Left ventricle myocardium inferior (tissue), 1 donor: ENCODE measurements around the gene SETD7. TPM values are rescaled to one million over a fixed set of nuclear protein-coding genes. Genes with fewer than 3 reads are reported as not detected.

ENCODE experiments used
- DNase-seq: peaks from one replicate; pipeline ENCODE4 v3.0.0-alpha.2; 2020
- H3K27ac ChIP-seq: fragments of 200-600 bp; replicated peaks from 2 replicates; pipeline ENCODE4 v1.8.0; 2021
- H3K27me3 ChIP-seq: fragments of 200-600 bp; 2 replicates; pipeline ENCODE4 v1.8.0; 2021; ENCODE audit warnings: low read depth
- H3K36me3 ChIP-seq: fragments of 200-600 bp; 2 replicates; pipeline ENCODE4 v1.8.0; 2021
- H3K4me1 ChIP-seq: fragments of 200-600 bp; 2 replicates; pipeline ENCODE4 v1.8.0; 2021
- H3K4me3 ChIP-seq: fragments of 200-600 bp; 2 replicates; pipeline ENCODE4 v1.8.0; 2021; ENCODE audit warnings: mild to moderate bottlenecking, moderate library complexity
- H3K9me3 ChIP-seq: fragments of 200-600 bp; replicated peaks from 2 replicates; pipeline ENCODE4 v1.8.0; 2021
- CTCF ChIP-seq: fragments of 200-600 bp; IDR thresholded peaks from 2 replicates; pipeline ENCODE4 v1.8.0; 2021; ENCODE audit warnings: antibody characterized with exemption, mild to moderate bottlenecking, borderline replicate concordance
- intact Hi-C: fragments of 100-400 bp; cut with micrococcal nuclease; formaldehyde crosslinking; loops from one replicate; pipeline ENCODE4 v1.11.0; 2022
- total RNA-seq: library from RNA; stranded (reverse); fragmentation: NEBNext Ultra II Directional; extraction: Animal tissue kit (Norgen Biotek cat#: 25700); gene quantifications from one replicate; pipeline ENCODE4 v1.2.1, GENCODE V29; 2021
- donor health status: DM: no; HTN: yes; CAD: no; lungs with severe emphysema.

The SETD7 gene
- total RNA-seq, 1 donor from 2014 or later, result 50.7 TPM

GRCh38 chr4:139521754-139522401 is 34.1 kb downstream of the SETD7 start:
- no peak for TF ChIP-seq CTCF
- peak overlapping the region; percentile 36 for H3K27ac ChIP-seq
- H3K4me1 ChIP-seq, result peaks cover 16% of the 10 kb centered on the region
- no peaks in the 10 kb centered on the region for H3K9me3 ChIP-seq
- H3K27me3 ChIP-seq, result no peaks in the 10 kb centered on the region
- DNase-seq, result no peak
- H3K4me3 ChIP-seq, result no peak overlapping the region
- intact Hi-C loops, result no loop called here
- peaks cover 89% of the 10 kb centered on the region for H3K36me3 ChIP-seq

- peaks cover 72% of the 10 kb centered on the region for H3K36me3 ChIP-seq
- H3K27me3 ChIP-seq, result no peaks in the 10 kb centered on the region
- DNase-seq, result no peak
- no peak overlapping the region for H3K4me3 ChIP-seq
- peaks cover 19% of the 10 kb centered on the region for H3K4me1 ChIP-seq
- H3K9me3 ChIP-seq, result no peaks in the 10 kb centered on the region
- TF ChIP-seq CTCF, result no peak
- H3K27ac ChIP-seq, result peak overlapping the region; percentile 68
- intact Hi-C loops, result no loop called here
Measured at GRCh38 chr4:139515531-139515958, 40.5 kb downstream of the SETD7 start.

GRCh38 chr4:139514382-139515059 is 41.5 kb downstream of the SETD7 start:
- Histone ChIP-seq H3K27me3 (no peaks in the 10 kb centered on the region), H3K9me3 (no peaks in the 10 kb centered on the region), H3K4me1 (peaks cover 24% of the 10 kb centered on the region), H3K4me3 (no peak overlapping the region), H3K27ac (peak overlapping the region; percentile 68), H3K36me3 (peaks cover 68% of the 10 kb centered on the region)
- intact Hi-C loops, result no loop called here
- DNase-seq, result no peak
- TF ChIP-seq CTCF, result no peak

- intact Hi-C loops, result no loop called here
- peaks cover 45% of the 10 kb centered on the region for H3K4me1 ChIP-seq
- H3K27me3 ChIP-seq, result no peaks in the 10 kb centered on the region
- no peak for TF ChIP-seq CTCF
- H3K4me3 ChIP-seq, result no peak overlapping the region
- DNase-seq, result no peak
- no peaks in the 10 kb centered on the region for H3K9me3 ChIP-seq
- H3K27ac ChIP-seq, result no peak overlapping the region
- peaks cover 50% of the 10 kb centered on the region for H3K36me3 ChIP-seq
Measured at GRCh38 chr4:139511320-139511719, 44.7 kb downstream of the SETD7 start.

- intact Hi-C loops, result loop anchor here (10.0 kb wide), 1 partner anchor 95 kb away; no protein-coding TSS in a partner anchor
- Histone ChIP-seq H3K27me3 (no peaks in the 10 kb centered on the region), H3K9me3 (no peaks in the 10 kb centered on the region), H3K27ac (peak overlapping the region; percentile 35), H3K36me3 (peaks cover 48% of the 10 kb centered on the region), H3K4me3 (no peak overlapping the region), H3K4me1 (peaks cover 32% of the 10 kb centered on the region)
- TF ChIP-seq CTCF, result peak; percentile 71
- DNase-seq, result no peak
Measured at GRCh38 chr4:139509727-139510410, 46.1 kb downstream of the SETD7 start.
